ENCODE data around the gene LCN12.
"Not testable (repeated sequence)": the region's sequence is repeated elsewhere in the genome, so short reads cannot be mapped to it uniquely, and the experiment has no call there.

Gene LCN12

DNA sequence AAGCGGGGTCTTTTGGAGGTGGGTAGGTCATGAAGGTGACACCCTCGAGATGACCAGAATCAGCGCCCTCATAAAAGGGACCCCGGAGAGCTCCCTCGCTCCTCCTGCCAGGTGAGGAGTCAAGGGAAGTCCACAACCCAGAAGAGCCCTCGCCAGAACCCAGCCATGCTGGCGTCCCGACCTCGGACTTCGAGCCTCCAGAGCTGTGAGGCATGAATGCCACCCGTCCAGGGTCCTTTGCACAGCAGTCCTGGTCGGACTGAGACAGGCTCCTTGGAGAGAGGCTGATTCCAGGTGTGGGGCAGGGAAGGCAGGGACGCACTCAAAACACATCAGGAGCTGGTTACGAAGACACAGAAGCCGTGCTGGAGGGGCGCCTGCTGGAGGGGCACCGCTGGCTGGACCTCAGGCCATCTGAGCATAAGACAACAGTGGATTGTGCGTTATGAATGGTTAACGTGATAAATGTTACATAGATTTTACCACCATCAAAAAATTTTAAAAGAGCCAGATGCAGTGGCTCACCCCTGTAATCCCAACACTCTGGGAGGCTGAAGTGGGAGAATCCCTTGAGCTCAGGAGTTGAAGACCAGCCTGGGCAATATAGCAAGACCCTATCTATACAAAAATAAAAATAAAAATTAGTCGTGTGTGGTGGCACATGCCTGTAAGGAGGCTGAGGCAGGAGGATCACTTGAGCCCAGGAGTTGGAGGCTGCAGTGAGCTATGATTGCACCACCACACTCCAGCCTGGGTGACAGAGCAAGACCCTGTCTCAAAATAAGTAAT, 50.0 kb downstream of the LCN12 start:
- DNase-seq (ENCODE audit: low spot score), result no peak
- TF ChIP-seq, protein P1, sequence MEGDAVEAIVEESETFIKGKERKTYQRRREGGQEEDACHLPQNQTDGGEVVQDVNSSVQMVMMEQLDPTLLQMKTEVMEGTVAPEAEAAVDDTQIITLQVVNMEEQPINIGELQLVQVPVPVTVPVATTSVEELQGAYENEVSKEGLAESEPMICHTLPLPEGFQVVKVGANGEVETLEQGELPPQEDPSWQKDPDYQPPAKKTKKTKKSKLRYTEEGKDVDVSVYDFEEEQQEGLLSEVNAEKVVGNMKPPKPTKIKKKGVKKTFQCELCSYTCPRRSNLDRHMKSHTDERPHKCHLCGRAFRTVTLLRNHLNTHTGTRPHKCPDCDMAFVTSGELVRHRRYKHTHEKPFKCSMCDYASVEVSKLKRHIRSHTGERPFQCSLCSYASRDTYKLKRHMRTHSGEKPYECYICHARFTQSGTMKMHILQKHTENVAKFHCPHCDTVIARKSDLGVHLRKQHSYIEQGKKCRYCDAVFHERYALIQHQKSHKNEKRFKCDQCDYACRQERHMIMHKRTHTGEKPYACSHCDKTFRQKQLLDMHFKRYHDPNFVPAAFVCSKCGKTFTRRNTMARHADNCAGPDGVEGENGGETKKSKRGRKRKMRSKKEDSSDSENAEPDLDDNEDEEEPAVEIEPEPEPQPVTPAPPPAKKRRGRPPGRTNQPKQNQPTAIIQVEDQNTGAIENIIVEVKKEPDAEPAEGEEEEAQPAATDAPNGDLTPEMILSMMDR (IDR thresholded peaks at IDR 0.05; ENCODE audit: extremely low read depth, insufficient read depth, missing control alignments), result no peak
- in situ Hi-C loops (cut with MboI; ENCODE audit: low pct_unique_long_range_greater_than_20kb, low sequenced_read_pairs, unreplicated experiment), result no loop called here

DNA sequence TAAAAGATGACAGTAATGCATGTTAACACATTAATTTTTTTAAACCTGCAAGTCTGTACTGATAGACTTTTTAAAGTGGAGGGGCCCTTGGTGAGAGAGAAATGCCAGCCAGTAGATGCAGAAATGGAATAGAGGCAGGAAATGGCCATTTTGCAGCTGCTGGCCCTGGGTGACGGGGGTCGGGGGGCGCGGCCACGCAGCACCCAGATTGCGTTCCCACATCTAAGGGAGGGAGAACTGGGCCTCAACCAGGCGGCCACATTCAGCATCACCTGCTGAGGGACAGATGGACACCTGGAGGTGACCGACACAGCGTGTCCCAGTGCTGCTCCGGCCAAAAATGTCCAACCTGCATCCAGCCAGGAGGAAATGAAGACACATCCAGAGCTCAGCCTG, 50.6 kb downstream of the LCN12 start:
- in situ Hi-C loops (cut with MboI; ENCODE audit: low pct_unique_long_range_greater_than_20kb, low sequenced_read_pairs, unreplicated experiment), result no loop called here
- TF ChIP-seq, protein P1 (IDR thresholded peaks at IDR 0.05; ENCODE audit: extremely low read depth, insufficient read depth, missing control alignments), result no peak
- no peak for DNase-seq (ENCODE audit: low spot score)

GRCh38 chr9:137004285-137004684, 52.2 kb downstream of the LCN12 start:
- in situ Hi-C loops (cut with MboI; ENCODE audit: low pct_unique_long_range_greater_than_20kb, low sequenced_read_pairs, unreplicated experiment); DNase-seq (ENCODE audit: low spot score): not testable (repeated sequence)
- TF ChIP-seq, protein P1 (IDR thresholded peaks at IDR 0.05; ENCODE audit: extremely low read depth, insufficient read depth, missing control alignments), result peak; percentile 32

Measured in GM13977 (cell line).